ENCODE data around the gene KIF5A. TPM values are rescaled to one million over a fixed set of nuclear protein-coding genes. Genes with fewer than 3 reads are reported as not detected.
A peak's percentile ranks its signal among the peaks of the same experiment; 100 is the strongest.

The KIF5A gene
- total RNA-seq, 2 donors from 2014 or later: 0.81 to 2.7 TPM

DNA sequence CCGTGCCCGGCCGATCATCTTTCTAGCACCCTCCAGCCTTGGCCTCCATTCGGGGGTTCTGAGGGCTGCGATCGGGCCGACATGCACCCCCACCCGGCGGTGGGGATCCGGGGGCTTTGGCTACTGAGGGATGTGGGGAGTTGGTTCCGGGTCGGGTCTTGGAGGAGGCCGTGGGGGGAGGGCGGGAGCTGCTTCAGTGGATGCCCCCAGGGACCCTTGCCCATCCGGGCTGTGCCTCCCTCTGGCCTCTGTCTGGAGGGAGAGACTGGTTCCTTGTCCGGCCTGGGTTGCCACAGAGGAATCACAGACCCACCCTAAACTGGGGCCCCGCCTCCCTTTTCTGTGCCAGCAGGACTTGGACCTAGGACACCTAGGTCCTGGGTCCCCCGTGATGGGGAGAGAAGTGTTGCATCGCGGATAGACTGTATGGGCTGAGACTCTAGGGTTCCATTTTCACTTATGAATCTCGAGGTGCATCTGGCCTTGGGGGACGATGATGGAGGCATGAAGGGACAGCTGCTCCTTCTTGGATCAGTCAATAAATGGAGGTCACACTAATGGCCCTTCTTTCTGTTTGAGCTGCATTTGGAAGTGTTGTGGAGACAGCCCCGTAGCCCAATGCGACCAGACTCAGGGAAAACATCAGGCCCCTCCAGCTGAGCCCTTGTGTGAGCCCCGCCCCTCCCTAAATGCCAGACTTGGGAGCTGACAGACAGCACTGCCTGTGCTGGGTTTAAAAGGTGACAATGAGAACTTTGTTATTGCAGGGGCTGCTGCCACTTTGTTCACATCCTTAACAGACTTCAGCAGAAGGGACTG is 55.4 kb downstream of the KIF5A start:
- TF ChIP-seq, protein P1, sequence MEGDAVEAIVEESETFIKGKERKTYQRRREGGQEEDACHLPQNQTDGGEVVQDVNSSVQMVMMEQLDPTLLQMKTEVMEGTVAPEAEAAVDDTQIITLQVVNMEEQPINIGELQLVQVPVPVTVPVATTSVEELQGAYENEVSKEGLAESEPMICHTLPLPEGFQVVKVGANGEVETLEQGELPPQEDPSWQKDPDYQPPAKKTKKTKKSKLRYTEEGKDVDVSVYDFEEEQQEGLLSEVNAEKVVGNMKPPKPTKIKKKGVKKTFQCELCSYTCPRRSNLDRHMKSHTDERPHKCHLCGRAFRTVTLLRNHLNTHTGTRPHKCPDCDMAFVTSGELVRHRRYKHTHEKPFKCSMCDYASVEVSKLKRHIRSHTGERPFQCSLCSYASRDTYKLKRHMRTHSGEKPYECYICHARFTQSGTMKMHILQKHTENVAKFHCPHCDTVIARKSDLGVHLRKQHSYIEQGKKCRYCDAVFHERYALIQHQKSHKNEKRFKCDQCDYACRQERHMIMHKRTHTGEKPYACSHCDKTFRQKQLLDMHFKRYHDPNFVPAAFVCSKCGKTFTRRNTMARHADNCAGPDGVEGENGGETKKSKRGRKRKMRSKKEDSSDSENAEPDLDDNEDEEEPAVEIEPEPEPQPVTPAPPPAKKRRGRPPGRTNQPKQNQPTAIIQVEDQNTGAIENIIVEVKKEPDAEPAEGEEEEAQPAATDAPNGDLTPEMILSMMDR (IDR thresholded peaks at IDR 0.05): no peak
- DNase-seq (ENCODE audit: low spot score) (no peak), ATAC-seq (ENCODE audit: insufficient number of reproducible peaks, low FRiP score, low read depth) (peak; percentile 17)
- peak overlapping the region; percentile 78 for H3K4me3 ChIP-seq
- H3K27ac ChIP-seq: peak overlapping the region; percentile 97 to 98
- H3K9me3 ChIP-seq: no peaks in the 10 kb centered on the region
- peaks cover 0 to 38% of the 10 kb centered on the region in 2 donors for H3K4me1 ChIP-seq (ENCODE audit: control insufficient read depth in 1 of 2, low read depth in 2 of 2)
- no peaks in the 10 kb centered on the region for H3K27me3 ChIP-seq (replicated peaks; ENCODE audit: insufficient read depth)
- peaks cover 26% of the 10 kb centered on the region for H3K36me3 ChIP-seq

DNA sequence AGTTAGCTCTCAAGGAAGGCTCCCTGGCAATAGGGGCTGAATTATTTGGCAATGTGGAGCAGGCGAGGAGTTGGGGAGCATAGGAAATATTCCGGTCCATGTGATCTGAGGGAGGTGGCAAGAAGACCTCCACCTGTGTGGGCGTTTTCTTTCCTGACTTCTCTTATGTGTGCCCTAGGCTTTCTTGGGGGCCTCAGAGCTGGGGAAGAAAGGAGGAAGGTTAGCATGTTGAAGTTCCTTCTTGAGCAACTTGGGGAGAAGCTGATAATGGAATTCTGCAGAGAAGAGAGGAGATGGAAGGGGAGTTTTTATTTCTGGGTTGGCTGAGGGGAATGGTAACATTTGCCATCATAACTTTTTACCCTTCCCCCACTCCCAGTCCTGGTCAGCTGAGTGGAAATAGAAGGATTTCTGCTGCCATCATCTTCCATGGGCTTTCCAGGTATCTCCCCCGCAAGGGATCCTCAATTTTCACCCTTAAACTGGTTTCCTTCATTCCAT is 56.0 kb downstream of the KIF5A start:
- peak overlapping the region; percentile 78 for H3K4me3 ChIP-seq
- H3K27ac ChIP-seq: peak overlapping the region; percentile 97 to 98
- H3K27me3 ChIP-seq (replicated peaks; ENCODE audit: insufficient read depth): no peaks in the 10 kb centered on the region
- no peaks in the 10 kb centered on the region for H3K9me3 ChIP-seq
- TF ChIP-seq, protein P1 (IDR thresholded peaks at IDR 0.05): no peak
- DNase-seq (ENCODE audit: low spot score) (no peak), ATAC-seq (ENCODE audit: insufficient number of reproducible peaks, low FRiP score, low read depth) (no peak)
- H3K4me1 ChIP-seq (ENCODE audit: control insufficient read depth in 1 of 2, low read depth in 2 of 2): peaks cover under 1 to 45% of the 10 kb centered on the region in 2 donors
- H3K36me3 ChIP-seq: peaks cover 20% of the 10 kb centered on the region

DNA sequence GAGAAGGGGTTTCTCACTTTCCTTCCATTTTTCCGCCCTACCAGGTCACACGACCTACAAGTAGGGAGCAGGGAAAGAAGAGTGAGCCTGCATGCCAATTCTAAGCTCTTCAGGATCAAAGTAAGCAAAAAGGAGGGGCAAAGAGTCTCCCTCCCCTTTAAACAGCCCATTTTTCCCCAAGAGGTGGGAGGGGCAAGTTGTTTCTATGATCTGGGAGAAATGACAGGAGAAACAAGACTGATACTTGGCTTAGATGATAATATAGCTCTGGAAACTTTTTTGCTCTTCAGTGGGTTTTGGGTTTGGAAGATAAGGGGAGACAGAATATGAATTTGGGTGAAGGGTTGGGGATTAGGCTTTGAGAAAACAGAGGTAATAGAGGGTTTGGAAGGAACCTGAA is 56.6 kb downstream of the KIF5A start:
- H3K27ac ChIP-seq: peak overlapping the region; percentile 97 to 98
- DNase-seq (ENCODE audit: low spot score): no peak
- H3K4me1 ChIP-seq (ENCODE audit: control insufficient read depth in 1 of 2, low read depth in 2 of 2): peaks cover 3 to 47% of the 10 kb centered on the region in 2 donors
- no peaks in the 10 kb centered on the region for H3K9me3 ChIP-seq
- H3K27me3 ChIP-seq (replicated peaks; ENCODE audit: insufficient read depth): no peaks in the 10 kb centered on the region
- TF ChIP-seq, protein P1 (IDR thresholded peaks at IDR 0.05): no peak
- no peak overlapping the region for H3K4me3 ChIP-seq
- ATAC-seq (ENCODE audit: insufficient number of reproducible peaks, low FRiP score, low read depth): no peak
- H3K36me3 ChIP-seq: peaks cover 16% of the 10 kb centered on the region

DNA sequence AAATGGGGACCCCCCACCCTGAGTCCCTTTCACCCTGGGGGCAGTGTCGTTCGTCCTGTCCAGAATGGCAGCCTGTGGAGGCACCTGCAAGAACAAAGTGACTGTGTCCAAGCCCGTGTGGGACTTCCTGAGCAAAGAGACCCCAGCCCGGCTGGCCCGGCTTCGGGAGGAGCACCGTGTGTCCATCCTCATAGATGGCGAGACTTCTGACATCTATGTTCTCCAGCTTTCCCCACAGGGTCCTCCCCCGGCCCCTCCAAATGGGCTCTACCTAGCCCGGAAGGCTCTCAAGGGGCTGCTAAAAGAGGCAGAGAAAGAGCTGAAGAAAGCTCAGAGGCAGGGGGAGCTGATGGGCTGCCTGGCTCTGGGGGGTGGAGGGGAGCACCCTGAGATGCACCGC is 57.0 kb downstream of the KIF5A start:
- Histone ChIP-seq H3K27me3 (replicated peaks; ENCODE audit: insufficient read depth) (no peaks in the 10 kb centered on the region), H3K36me3 (peaks cover 12% of the 10 kb centered on the region), H3K27ac (no peak overlapping the region), H3K4me3 (no peak overlapping the region), H3K4me1 (ENCODE audit: control insufficient read depth in 1 of 2, low read depth in 2 of 2) (peaks cover 3 to 49% of the 10 kb centered on the region in 2 donors), H3K9me3 (no peaks in the 10 kb centered on the region)
- DNase-seq (ENCODE audit: low spot score) (no peak), ATAC-seq (ENCODE audit: insufficient number of reproducible peaks, low FRiP score, low read depth) (no peak)
- TF ChIP-seq, protein P1 (IDR thresholded peaks at IDR 0.05): no peak

DNA sequence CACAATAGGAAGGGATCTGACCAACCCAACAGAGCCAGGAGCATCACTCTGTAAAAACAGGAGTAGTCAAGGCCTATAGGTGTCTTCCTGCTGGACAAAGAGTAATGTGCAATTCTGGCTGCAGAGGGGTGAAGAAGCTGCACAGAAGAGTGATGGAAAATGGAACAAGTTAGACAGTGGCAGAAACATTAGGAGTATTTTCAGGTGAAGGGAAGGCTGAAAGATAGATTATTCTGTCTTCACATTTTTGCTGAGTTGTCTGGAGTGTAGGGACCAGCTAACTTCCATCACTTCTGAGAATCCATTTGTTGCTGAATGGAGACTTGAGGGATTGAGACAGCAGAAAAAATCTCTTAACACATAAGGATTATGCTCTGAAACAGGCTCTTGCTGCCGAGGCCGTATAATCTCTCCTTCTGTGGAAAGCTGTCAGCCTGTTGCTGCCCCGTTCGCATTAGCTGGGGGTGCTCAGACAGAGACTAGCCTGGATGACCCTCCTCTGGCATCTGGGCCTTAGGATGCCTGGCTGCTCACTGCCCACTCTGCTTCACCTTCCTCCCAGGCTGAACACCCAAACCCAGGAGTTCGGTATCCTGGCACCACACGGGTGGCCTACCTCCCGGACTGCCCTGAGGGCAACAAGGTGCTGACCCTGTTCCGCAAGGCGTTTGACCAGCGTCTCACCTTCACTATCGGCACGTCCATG is 58.3 kb downstream of the KIF5A start:
- H3K36me3 ChIP-seq: peaks cover 12% of the 10 kb centered on the region
- H3K4me3 ChIP-seq: no peak overlapping the region
- no peak for DNase-seq (ENCODE audit: low spot score)
- H3K27me3 ChIP-seq (replicated peaks; ENCODE audit: insufficient read depth): no peaks in the 10 kb centered on the region
- ATAC-seq (ENCODE audit: insufficient number of reproducible peaks, low FRiP score, low read depth): no peak
- peak overlapping the region in 1 of 2 donors; percentile 99 for H3K27ac ChIP-seq
- H3K4me1 ChIP-seq (ENCODE audit: control insufficient read depth in 1 of 2, low read depth in 2 of 2): peaks cover 11 to 62% of the 10 kb centered on the region in 2 donors
- no peaks in the 10 kb centered on the region for H3K9me3 ChIP-seq
- TF ChIP-seq, protein P1 (IDR thresholded peaks at IDR 0.05): no peak

Data from thoracic aorta (tissue), 2 donors.